Activated T-cell treated with anti-CD3 and anti-CD28 coated beads for 24 hours (primary cell): ENCODE results near the gene HMGCL.
A peak's percentile ranks its signal among the peaks of the same experiment; 100 is the strongest.
"Not testable (repeated sequence)": the region's sequence is repeated elsewhere in the genome, so short reads cannot be mapped to it uniquely, and the experiment has no call there.

ENCODE experiments used
- DNase-seq: peaks from one replicate; pipeline ENCODE4 v3.0.0-alpha.2; 2020; ENCODE audit warnings: low read depth

HMGCL gene

GRCh38 chr1:23826590-23826989 lies 1.4 kb upstream of the HMGCL start:
- DNase-seq = not testable (repeated sequence)

GRCh38 chr1:23825762-23826522 lies 713 bp upstream of the HMGCL start:
- DNase-seq = no peak

GRCh38 chr1:23824711-23825075 lies 536 bp downstream of the HMGCL start:
- DNase-seq = no peak

DNA sequence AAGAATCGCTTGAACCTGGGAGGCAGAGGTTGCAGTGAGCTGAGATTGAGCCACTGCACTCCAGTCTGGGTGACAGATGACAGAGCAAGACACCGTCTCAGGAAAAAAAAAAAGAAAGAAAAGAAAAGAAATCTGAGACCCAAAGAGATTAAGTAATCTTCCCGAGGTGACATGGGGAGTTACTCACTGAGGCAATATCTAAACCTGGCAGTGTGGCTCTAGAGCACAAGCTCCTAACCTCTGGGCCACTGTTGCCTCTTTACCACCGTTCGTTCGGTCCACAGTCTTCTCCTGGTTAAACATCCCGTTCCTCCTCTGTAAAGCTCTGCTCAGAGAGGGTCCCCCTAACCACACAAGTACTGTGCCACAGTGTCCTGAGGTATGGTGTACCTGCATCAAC lies 1.5 kb downstream of the HMGCL start:
- DNase-seq = no peak

- no peak for DNase-seq
These were observed 7.6 kb downstream of the HMGCL start for GRCh38 chr1:23817633-23818032.

DNA sequence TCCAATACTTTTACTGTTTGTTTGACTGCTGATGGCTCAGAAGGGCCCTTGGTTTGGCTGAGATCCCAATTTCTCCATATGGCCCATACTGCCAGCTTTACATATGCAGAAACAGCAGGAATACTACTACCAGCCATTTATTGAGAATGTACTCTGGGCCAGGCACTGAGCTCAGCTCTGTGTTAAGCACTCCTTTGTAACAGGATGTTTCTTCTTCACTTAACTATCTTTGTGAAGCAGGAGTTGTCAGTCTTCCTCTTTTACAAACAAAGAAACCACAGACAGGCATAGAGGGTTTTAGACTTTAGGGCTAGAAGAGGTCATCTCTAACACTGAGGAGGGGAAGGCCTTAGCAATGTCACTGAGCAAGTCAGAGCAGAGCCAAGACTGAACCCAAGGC lies 8.3 kb downstream of the HMGCL start:
- no peak for DNase-seq

- no peak for DNase-seq
These were observed 8.9 kb downstream of the HMGCL start for GRCh38 chr1:23816361-23816760.

DNA sequence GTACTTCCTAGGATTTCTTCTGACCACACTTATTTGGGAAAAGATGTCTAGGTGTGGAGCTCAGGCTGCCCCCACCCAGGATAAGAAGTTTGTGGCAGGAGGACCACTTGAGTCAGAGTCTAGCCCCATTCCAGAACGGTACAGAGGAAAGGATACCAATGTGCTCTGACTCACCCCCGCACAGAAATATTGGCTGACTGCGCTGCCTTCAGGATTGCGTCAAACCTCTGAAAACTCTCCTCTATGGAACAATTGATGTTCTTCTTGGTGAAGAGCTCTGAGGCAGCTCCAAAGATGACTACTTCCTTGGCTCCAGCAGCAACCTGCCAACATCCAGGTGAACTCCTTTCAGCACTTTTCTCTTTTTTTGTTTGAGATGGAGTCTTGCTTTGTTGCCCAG lies 11.2 kb downstream of the HMGCL start:
- DNase-seq = no peak

- DNase-seq = peak; percentile 42
These were observed 14.2 kb downstream of the HMGCL start for GRCh38 chr1:23810818-23811540.

GRCh38 chr1:23809751-23810171 lies 15.5 kb downstream of the HMGCL start:
- DNase-seq = peak; percentile 72

GRCh38 chr1:23807453-23807852 lies 17.8 kb downstream of the HMGCL start:
- no peak for DNase-seq

- DNase-seq = no peak
These were observed 18.9 kb downstream of the HMGCL start for GRCh38 chr1:23806280-23806679.

GRCh38 chr1:23805025-23805424 lies 20.2 kb downstream of the HMGCL start:
- DNase-seq = no peak

DNA sequence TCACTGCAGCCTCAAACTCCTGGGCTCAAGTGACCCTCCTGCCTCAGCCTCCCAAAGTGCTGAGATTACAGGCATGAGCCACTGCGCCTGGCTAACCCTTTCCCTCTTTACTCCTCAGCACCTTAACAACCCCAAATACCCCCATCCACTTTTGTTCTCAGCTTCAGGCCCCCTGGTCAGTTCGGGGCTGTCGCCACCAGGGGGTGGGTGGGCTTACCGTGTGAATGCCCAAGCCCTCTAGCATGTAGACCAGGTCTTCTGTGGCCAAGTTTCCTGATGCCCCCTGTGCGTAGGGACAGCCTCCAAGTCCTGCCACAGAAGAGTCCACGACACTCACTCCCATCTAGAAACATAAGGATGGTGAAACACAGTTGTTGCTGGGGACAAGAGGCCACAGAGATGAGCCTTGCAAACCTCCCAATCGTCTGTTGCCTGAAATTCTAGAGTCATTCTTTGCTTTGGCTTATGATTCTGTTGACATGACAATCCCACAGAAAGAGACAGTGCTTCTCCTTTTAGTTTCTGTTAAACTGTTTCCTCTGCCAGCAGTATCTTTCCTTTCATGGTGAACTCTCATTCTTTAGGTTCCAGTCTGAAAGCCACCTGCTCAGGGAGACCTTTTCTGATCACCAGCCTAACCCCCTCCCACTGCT lies 20.9 kb downstream of the HMGCL start:
- DNase-seq = no peak

- DNase-seq = no peak
These were observed 21.6 kb downstream of the HMGCL start for GRCh38 chr1:23803674-23804073.

- DNase-seq = not testable (repeated sequence)
These were observed 22.4 kb downstream of the HMGCL start for GRCh38 chr1:23802809-23803342.

GRCh38 chr1:23801876-23802275 lies 23.4 kb downstream of the HMGCL start:
- DNase-seq = no peak

GRCh38 chr1:23801338-23801748 lies 23.9 kb downstream of the HMGCL start:
- DNase-seq = no peak

GRCh38 chr1:23800400-23801337 lies 24.6 kb downstream of the HMGCL start, which contains the start of gene GALE:
TSS of gene GALE (minus strand) at chr1:23800754. CDS start at chr1:23799007, 1,747 bp downstream.
- peak; percentile 98 for DNase-seq

GRCh38 chr1:23799570-23800399 lies 25.4 kb downstream of the HMGCL start:
- no peak for DNase-seq

DNA sequence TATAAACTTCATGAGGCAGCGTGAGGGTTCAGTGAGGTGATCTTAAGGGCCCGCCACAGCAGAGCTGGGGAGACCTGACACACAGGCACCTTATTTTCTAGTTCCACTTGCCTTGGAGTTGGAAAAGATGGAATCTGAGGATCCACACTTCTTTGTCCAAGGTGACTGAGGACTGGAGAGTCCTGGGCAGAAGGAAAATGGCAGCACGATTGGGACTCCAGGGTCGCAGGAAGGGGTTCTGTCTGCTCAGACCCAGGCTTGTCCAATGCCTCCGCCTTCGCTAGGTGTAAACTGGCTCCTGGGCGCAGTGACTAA lies 26.0 kb downstream of the HMGCL start:
- no peak for DNase-seq
